ENCODE data around the gene NEK11.

DNA sequence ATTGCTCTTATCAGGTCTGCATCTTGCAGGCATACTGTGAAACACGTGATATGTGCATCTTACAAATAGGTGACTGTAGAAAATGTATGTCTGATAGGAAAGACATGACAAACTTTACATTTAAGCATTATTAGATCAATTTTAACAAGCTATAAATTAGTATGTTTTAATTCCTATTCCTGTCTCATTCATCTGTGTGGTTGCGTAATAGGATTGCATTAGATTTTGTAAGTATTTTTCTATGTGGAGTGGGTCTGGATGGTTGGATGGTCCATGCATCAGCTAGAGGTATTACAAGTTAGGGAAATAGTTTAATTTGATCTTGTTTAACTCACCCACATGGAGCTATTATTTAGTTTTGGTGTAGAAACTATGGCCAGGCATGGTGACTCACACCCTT is 18.9 kb upstream of the NEK11 start:
- TF ChIP-seq, protein P1, sequence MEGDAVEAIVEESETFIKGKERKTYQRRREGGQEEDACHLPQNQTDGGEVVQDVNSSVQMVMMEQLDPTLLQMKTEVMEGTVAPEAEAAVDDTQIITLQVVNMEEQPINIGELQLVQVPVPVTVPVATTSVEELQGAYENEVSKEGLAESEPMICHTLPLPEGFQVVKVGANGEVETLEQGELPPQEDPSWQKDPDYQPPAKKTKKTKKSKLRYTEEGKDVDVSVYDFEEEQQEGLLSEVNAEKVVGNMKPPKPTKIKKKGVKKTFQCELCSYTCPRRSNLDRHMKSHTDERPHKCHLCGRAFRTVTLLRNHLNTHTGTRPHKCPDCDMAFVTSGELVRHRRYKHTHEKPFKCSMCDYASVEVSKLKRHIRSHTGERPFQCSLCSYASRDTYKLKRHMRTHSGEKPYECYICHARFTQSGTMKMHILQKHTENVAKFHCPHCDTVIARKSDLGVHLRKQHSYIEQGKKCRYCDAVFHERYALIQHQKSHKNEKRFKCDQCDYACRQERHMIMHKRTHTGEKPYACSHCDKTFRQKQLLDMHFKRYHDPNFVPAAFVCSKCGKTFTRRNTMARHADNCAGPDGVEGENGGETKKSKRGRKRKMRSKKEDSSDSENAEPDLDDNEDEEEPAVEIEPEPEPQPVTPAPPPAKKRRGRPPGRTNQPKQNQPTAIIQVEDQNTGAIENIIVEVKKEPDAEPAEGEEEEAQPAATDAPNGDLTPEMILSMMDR (IDR thresholded peaks at IDR 0.05; ENCODE audit: borderline replicate concordance, extremely low read depth, low read length, poor library complexity, severe bottlenecking): no peak
- TF ChIP-seq EZH2 (IDR thresholded peaks at IDR 0.05; ENCODE audit: borderline replicate concordance, low read depth, low read length, severe bottlenecking): no peak

Data from DND-41 (cell line).